Ishikawa (cell line): ENCODE results near the gene SDK1.

Source experiments
- EGR1 ChIP-seq: IDR thresholded peaks from 2 replicates; pipeline ENCODE4 v1.6.1; 2012
- EP300 ChIP-seq: IDR thresholded peaks from 2 replicates; pipeline ENCODE4 v1.6.1; 2012; ENCODE audit warnings: borderline replicate concordance
- FOXM1 ChIP-seq: IDR thresholded peaks from 2 replicates; pipeline ENCODE4 v1.6.1; 2012; ENCODE audit warnings: low read depth, borderline replicate concordance
- RAD21 ChIP-seq: IDR thresholded peaks from 2 replicates; pipeline ENCODE4 v1.6.1; 2012; ENCODE audit warnings: low read depth
- REST ChIP-seq: IDR thresholded peaks from 2 replicates; pipeline ENCODE4 v1.6.1; 2012; ENCODE audit warnings: low read depth, mild to moderate bottlenecking
- TAF1 ChIP-seq: IDR thresholded peaks from 2 replicates; pipeline ENCODE4 v1.6.1; 2012; ENCODE audit warnings: low read depth, mild to moderate bottlenecking
- TEAD4 ChIP-seq: IDR thresholded peaks from 2 replicates; pipeline ENCODE4 v1.6.1; 2012
- YY1 ChIP-seq: IDR thresholded peaks from 2 replicates; pipeline ENCODE4 v1.6.1; 2012; ENCODE audit warnings: low read depth

GRCh38 chr7:3461923-3462322 lies 160.9 kb downstream of the SDK1 start:
- no peak for TF ChIP-seq REST
- no peak for TF ChIP-seq YY1
- TF ChIP-seq EGR1, result no peak
- TF ChIP-seq RAD21, result no peak
- no peak for TF ChIP-seq FOXM1
- no peak for TF ChIP-seq TAF1
- TF ChIP-seq TEAD4, result no peak
- no peak for TF ChIP-seq EP300
